ENCODE results near the gene ARID1B.
"Not testable (repeated sequence)": the region's sequence is repeated elsewhere in the genome, so short reads cannot be mapped to it uniquely, and the experiment has no call there.

Gene ARID1B

DNA sequence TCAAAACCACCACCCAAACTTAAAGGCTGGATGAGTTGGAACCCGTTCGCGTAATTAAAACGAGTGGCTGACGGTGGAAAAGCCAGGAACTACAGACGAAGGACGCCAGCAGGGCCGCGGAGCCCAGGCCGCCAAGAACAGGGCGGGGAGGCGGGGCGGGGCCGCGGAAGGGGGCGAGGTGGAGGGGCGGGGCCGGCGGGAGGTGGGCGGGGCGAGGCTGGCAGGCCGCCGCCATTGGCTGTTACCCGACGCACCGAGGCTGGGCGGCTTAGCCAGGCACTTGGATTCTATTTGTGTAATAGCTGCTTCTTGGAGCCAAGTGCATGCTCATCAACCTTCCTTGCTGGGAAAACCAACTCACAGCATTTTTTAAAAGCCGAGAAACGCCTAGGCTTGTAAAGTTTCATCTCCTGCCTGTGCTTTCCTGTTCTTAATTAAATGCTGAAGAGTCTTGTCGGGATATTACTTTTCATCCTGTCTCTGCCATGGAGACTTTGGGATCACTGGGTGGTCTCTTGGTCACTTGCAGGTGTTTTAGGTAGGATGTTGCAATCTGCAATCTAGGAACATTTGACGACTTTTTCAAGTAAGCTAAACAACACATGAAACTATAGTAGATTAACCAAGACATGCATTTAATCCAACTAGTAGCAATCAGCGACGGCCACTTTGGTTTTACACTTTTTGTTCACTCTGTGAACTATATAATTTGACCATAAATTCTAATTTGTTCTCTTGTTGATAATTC lies 245.0 kb downstream of the ARID1B start:
- peak; percentile 50 for DNase-seq (ENCODE audit: low read depth)

- DNase-seq (ENCODE audit: low read depth) = no peak
Measured at GRCh38 chr6:157023958-157024357, 246.8 kb downstream of the ARID1B start.

GRCh38 chr6:157024745-157025144 lies 247.6 kb downstream of the ARID1B start:
- no peak for DNase-seq (ENCODE audit: low read depth)

- DNase-seq (ENCODE audit: low read depth) = no peak
Measured at GRCh38 chr6:157025437-157025836, 248.3 kb downstream of the ARID1B start.

DNA sequence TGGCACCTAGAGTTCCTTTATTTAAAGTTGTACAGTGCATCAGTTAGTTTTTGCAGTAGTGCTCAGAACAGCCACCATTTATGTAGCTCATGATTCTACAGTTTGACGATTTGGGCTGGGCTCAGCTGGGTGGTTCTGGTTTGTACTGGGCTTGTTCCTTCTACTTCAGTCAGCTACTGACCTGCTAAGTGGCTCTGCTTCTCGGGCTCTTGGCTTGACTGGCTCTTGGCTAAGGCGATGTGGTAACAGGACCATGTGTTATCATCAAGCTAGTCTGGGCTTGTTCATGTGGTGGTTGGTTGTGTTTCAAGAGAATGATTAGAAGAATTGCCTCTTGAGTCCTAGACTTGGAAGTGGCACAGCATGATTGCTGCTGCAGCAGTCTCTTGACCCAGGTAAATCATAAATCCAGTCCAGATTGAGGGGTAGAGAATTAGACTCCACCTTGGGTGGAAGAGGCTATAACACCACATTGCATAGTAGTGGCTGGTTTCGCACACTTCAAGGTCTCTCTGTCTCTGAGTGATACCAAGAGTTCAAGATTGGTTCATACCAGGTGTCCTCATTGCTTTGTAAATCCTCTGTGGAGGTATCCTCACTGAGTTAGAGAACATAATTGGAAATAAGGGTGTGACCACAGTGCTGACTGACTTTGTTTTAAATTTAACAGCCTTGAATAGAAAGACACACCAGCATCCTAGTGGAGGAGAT lies 253.0 kb downstream of the ARID1B start:
- no peak for DNase-seq (ENCODE audit: low read depth)

DNA sequence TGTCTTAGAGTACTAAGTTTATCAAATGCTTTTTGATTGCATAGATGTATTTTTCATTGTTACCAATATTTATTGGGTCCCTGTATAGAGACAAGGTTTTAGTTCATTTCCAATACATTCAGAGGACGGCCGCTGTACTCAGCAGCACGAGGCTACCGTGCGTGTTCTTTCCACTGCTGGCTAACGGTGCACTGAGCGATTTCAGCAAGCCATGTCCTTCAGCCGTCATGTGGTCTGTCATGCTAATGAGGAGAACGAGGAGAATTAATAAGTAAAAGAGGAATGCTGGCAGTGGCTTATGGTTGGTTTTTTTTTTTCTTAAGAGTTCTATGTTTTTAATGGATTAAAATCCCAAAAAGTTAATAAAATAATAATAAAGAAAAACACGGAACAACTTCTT lies 253.6 kb downstream of the ARID1B start:
- no peak for DNase-seq (ENCODE audit: low read depth)

DNA sequence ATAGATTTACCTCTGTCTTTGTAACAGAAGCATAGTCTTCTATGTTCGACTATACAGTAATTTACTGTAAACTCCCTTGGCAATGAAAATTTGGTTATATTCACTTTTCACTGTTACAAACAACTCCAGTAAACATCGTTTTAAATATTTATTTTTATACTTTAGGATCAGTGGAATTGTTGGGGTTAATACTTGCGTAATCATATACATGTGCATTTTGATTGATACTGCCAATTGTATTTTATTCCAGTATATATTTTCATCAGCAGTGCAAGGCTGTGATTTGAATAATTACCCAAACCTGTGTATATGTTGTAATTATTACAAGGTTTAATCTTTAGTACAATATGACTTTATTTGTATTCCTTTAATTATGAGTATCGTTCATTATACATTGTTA lies 255.7 kb downstream of the ARID1B start:
- no peak for DNase-seq (ENCODE audit: low read depth)

GRCh38 chr6:157033428-157034140 lies 256.4 kb downstream of the ARID1B start:
- DNase-seq (ENCODE audit: low read depth) = no peak

GRCh38 chr6:157034436-157035230 lies 257.5 kb downstream of the ARID1B start:
- DNase-seq (ENCODE audit: low read depth) = no peak

DNA sequence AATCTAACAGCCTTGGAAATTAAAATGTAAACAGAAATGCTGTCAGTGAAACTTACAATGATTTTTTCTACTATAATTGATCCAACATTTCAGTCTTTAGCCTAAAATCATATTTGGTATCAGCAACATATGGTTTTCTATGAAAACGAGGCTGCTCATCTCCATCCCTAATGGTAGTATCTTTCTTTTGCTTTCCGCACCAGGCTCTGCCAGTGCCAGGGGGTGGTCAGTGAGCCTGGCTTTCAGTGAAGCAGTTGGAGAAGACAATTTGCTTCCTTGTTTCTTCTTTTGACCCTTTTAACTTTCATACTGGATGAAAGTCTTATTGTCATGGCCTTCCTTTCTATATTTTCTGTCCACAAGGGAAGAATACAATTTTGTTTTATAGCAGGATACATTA lies 258.4 kb downstream of the ARID1B start:
- no peak for DNase-seq (ENCODE audit: low read depth)

DNA sequence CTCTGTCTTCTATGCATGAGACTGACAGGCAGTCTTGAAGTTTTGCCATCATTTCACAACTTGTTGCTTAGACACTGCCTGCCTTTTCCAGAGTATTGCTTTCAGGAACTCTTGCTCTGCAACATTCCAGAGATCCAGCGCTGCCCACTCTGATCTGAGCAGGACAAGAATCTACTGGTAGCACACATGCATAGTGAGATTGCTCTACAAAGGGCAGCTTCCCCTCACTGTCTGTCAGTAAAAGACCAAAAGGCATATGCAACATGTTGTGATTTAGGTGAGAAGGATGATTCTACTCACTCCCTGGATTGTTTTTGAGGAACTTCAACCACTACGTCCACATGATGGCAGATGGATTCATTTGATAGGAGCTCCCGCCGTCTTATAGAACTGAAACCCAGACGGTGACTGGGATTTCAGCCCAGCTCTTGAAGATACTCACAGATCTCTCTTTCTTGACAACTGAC lies 259.1 kb downstream of the ARID1B start:
- no peak for DNase-seq (ENCODE audit: low read depth)

DNA sequence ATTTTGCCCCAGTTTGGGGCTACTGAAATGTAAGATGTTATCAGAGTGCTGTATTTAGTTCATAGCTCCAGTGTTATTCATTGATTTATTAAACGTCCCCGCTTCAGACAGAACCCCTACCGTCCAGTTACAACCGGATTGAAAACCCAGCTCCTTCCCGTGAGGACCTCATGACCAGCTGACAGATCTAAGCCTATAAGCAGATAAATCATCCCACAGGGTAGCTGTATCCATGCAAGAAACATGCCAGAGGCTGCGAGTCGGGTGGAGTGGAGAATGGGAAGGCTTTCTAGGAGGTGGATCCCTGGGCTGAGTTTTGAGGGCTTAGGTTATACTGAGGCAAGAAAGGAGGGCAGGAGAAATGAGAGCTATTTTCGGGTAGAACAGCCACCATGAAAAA lies 260.0 kb downstream of the ARID1B start:
- DNase-seq (ENCODE audit: low read depth) = no peak

- DNase-seq (ENCODE audit: low read depth) = no peak
Measured at GRCh38 chr6:157038610-157039009, 261.4 kb downstream of the ARID1B start.

DNA sequence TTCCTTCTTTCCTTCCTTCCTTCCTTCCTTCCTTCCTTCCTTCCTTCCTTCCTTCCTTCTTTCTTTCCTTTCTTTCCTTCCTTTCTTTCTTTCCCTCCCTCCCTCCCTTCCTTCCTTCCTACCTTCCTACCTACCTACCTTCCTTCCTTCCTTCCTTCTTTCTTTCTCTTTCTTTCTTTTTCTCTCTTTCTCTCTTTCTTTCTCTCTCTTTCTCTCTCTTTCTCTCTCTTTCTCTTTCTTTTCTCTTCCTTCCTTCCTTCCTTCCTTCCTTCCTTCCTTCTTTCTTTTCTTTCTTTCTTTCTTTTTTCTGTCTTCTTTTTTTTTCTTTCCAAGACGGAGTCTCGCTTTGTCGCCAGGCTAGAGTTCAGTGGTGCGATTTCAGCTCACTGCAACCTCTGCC lies 262.5 kb downstream of the ARID1B start:
- not testable (repeated sequence) for DNase-seq (ENCODE audit: low read depth)

DNA sequence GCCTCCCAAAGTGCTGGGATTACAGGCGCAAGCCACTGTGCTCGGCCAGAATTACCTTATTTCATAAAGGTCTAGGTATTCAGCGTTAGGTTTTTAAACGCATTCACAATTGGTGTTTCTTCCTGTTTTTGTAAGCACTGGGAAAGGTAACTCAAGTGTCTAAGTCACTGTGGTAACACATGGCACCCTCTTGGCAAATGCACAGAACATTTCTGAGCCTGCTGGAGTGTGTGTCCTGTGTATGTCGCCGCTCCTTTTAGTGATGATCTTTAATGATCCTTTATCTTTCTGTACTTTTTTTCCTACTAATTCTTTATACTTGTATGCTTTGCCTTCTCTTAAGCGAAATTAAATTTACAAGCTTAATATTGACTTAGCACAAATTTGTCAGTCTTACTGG lies 263.0 kb downstream of the ARID1B start:
- no peak for DNase-seq (ENCODE audit: low read depth)

DNA sequence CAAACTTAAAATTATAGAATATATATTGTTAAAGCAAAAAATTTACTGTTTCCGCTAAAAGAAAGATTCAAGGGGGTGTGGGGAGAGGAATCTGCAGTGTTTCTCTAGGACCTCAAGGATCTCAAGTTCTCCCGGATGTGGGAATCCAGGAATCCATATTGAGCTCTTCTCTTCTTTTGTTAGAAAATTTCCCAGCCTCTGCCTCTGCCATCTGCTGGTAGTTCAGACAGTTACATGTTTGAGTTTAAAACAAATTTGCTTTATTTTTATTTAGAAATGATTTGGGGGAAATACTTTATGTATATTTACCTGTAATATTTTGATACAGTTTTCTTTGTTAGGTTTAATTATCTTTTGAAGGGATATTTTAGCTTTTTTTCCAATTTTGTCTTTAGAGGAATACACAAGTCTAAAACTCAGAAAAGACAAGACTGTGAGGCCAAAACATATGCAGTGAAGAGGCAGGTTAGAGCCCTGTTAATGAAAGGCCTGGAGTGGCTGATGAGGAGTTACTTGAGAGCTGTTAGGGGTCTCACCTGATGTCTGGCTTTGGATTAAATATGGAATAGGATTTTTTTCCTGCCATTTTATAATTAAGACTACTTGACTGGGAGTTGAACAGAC lies 268.8 kb downstream of the ARID1B start:
- DNase-seq (ENCODE audit: low read depth) = peak; percentile 51

- no peak for DNase-seq (ENCODE audit: low read depth)
Measured at GRCh38 chr6:157046776-157047175, 269.6 kb downstream of the ARID1B start.

GRCh38 chr6:157047328-157047727 lies 270.1 kb downstream of the ARID1B start:
- no peak for DNase-seq (ENCODE audit: low read depth)

DNA sequence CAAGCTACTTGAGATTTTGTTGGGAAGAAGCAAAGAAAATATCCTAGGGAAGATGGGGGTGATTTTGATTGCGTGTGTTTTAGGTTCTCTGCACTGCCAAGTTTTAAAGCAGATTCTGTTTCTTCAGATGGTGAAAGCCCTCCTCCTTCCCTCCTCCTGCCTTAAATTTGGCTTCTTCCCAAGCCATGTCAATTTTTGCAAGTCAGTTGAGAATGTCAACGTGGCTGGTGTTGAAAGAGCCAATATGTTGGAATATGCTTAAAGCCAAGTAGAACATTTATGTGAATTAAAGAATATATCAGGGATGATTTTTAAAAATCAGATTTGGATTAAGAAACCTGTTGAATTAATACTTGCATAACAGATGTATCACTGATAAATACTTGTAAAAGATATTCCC lies 270.8 kb downstream of the ARID1B start:
- no peak for DNase-seq (ENCODE audit: low read depth)

- DNase-seq (ENCODE audit: low read depth) = no peak
Measured at GRCh38 chr6:157049133-157049532, 272.0 kb downstream of the ARID1B start.

DNA sequence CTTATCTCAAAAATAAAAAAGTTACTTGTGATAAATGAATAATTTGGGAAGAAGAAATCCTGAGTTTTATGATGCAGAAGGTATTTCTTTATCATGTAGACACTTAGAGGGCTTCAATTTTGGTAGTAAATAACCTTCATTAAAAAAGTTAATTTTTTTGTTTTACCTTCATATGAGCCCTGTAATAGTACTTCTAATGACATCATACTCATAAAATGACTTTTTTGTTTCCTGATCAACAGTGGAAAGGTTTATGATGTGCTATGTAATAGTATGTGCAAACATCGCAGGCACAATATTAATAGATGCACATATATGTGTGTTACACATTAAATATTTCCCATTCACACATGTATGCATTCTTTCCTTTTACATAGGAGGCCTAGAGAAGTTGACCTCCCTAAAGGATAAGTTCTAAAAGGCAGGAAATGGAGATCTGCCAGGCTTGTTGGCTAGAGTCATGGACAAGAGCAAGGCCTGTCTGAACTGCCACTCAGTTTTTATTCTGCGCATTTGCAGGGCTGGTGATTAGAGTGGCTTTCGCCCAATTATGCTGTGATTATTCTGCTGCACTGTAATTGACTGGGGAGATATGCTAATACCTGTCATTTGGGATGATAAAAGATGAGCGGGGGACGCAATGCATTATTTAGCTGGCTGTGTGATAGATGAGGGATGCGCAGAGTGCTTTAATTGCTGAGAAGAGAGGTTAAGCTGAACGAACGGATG lies 273.5 kb downstream of the ARID1B start:
- no peak for DNase-seq (ENCODE audit: low read depth)

Data from HS-27A (cell line).